MCF 10A (cell line): ENCODE results near the gene ITGB1. TPM values are rescaled to one million over a fixed set of nuclear protein-coding genes. Genes with fewer than 3 reads are reported as not detected.
A peak's percentile ranks its signal among the peaks of the same experiment; 100 is the strongest.

ENCODE experiments used
- BruUV-seq: library from RNA; stranded (reverse); fragments of 400-500 nt; replicated peaks from 2 replicates; lab custom pipeline; 2021; lab: Mats Ljungman, UMichigan
- CTCF ChIA-PET: fragments of 300-600 bp; sonication (Branson Sonifier 250); formaldehyde crosslinking; extraction: SDS; loops from one replicate; lab custom pipeline; 2021; ENCODE audit warnings: antibody characterized with exemption, inconsistent platforms; lab: Yijun Ruan, JAX
- POLR2A ChIA-PET: fragments of 300-600, 350-650 bp; sonication (Branson Sonifier 250); formaldehyde crosslinking; extraction: SDS; loops from one replicate; lab custom pipeline; 2020; ENCODE audit warnings: antibody characterized with exemption, inconsistent platforms; lab: Yijun Ruan, JAX
- DNase-seq: peaks from one replicate; pipeline ENCODE4 v3.0.0-alpha.2; 2018; ENCODE audit not compliant: unreplicated experiment
- H3K27ac Mint-ChIP-seq: one replicate; pipeline ENCODE4 v1.8.0; 2022; ENCODE audit warnings: mild to moderate bottlenecking, low read depth, mixed read lengths; ENCODE audit not compliant: unreplicated experiment
- H3K27me3 Mint-ChIP-seq: one replicate; pipeline ENCODE4 v1.8.0; 2022; ENCODE audit warnings: mixed read lengths; ENCODE audit not compliant: insufficient read depth, unreplicated experiment
- H3K36me3 Mint-ChIP-seq: one replicate; pipeline ENCODE4 v1.8.0; 2022; ENCODE audit warnings: mild to moderate bottlenecking, moderate library complexity, mixed read lengths; ENCODE audit not compliant: insufficient read depth, unreplicated experiment
- H3K4me1 Mint-ChIP-seq: one replicate; pipeline ENCODE4 v1.8.0; 2022; ENCODE audit warnings: mixed read lengths; ENCODE audit not compliant: insufficient read depth, unreplicated experiment
- H3K4me3 Mint-ChIP-seq: one replicate; pipeline ENCODE4 v1.8.0; 2022; ENCODE audit warnings: mild to moderate bottlenecking, moderate library complexity, mixed read lengths; ENCODE audit not compliant: unreplicated experiment
- H3K9me3 Mint-ChIP-seq: one replicate; pipeline ENCODE4 v1.8.0; 2022; ENCODE audit warnings: mixed read lengths; ENCODE audit not compliant: unreplicated experiment
- intact Hi-C: fragments of 100-400 bp; cut with micrococcal nuclease; formaldehyde crosslinking; loops from 2 replicates; pipeline ENCODE4 v1.14.1; 2022
- total RNA-seq: library from RNA; stranded (reverse); gene quantifications from 2 replicates; pipeline ENCODE4 v1.2.3, GENCODE V29; 2022
- TF ChIP-seq, protein P1 (sequence below): fragments of 200-600 bp; IDR thresholded peaks from one replicate; pipeline ENCODE4 v1.8.0; 2022; ENCODE audit warnings: antibody characterized with exemption, mild to moderate bottlenecking; ENCODE audit not compliant: unreplicated experiment

Gene ITGB1
- total RNA-seq, 1 experiment from 2014 or later: 703 TPM

DNA sequence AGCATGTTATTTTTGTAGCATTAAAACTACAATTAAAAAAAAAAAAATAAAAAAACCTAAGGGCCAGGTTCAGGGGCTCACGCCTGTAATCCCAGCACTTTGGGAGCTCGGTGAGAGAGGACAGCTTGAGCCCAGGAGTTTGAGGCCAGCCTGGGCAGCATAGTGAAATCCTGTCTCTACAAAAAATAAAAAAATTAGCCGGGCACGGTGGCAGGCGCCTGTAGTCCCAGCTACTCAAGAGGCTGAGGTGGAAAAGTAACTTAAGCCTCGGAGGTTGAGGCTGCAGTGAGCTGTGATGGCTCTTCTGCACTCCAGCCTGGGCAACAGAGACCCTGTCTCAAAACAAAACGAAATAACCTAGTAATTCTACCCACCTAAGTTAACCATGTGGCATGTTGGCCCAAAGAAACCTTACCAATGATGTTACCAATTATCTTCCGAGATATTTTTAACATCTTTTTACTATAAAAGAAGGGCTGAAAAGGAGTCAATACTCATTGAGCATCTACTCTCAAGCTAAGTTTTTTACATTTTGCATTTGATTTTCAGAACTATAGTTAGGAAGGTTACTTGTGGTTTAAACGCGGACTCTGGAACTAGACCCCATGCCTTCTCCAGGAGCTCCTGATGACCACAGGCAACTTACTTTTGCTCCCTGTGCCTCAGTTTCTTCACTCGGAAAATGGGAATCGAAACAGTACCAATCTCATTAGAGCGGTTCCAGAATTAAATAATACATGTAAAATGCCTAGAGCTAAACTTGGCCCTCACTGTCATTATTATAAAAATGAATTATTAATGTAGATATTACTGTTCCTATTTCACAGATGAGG is 1.4 kb downstream of the ITGB1 start:
- TSS peak; percentile 26 for BruUV-seq
- DNase-seq: no peak
- peaks cover 46% of the 10 kb centered on the region for H3K4me1 Mint-ChIP-seq
- H3K27ac Mint-ChIP-seq: peak overlapping the region; percentile 94
- POLR2A ChIA-PET: interaction anchor here (0.6 to 8.7 kb wide), 19 partner anchors 9 to 620 kb away, joined by 3 to 333 read pairs (median 5); no protein-coding TSS in a partner anchor
- intact Hi-C loops: loop anchor here (5.0 kb wide), 2 partner anchors 159 to 201 kb away; no protein-coding TSS in a partner anchor
- H3K27me3 Mint-ChIP-seq: no peaks in the 10 kb centered on the region
- peak overlapping the region; percentile 75 for H3K4me3 Mint-ChIP-seq
- H3K36me3 Mint-ChIP-seq: peaks cover 19% of the 10 kb centered on the region
- CTCF ChIA-PET: interaction anchor here (1.0 kb wide), 2 partner anchors 50 to 53 kb away, joined by 3 read pairs; no protein-coding TSS in a partner anchor
- TF ChIP-seq, protein P1, sequence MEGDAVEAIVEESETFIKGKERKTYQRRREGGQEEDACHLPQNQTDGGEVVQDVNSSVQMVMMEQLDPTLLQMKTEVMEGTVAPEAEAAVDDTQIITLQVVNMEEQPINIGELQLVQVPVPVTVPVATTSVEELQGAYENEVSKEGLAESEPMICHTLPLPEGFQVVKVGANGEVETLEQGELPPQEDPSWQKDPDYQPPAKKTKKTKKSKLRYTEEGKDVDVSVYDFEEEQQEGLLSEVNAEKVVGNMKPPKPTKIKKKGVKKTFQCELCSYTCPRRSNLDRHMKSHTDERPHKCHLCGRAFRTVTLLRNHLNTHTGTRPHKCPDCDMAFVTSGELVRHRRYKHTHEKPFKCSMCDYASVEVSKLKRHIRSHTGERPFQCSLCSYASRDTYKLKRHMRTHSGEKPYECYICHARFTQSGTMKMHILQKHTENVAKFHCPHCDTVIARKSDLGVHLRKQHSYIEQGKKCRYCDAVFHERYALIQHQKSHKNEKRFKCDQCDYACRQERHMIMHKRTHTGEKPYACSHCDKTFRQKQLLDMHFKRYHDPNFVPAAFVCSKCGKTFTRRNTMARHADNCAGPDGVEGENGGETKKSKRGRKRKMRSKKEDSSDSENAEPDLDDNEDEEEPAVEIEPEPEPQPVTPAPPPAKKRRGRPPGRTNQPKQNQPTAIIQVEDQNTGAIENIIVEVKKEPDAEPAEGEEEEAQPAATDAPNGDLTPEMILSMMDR: no peak
- H3K9me3 Mint-ChIP-seq: no peaks in the 10 kb centered on the region

DNA sequence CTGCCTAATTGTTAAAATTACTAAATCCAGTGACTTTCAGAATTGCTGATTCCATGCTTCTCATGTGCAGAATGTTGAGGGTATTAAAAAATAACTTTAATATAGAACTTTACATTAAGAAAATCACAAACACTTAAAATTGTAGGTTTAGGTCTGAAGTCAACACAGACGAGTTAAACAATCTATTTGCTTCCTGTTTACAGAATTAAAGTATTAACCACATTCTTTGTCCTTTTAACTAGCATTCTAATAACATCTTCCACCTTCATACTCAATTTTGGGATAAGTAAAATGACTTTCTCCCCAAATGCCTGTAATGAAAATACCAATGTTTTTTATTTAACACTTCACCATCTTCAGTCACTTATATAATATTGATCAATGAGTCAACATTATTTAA is 2.2 kb downstream of the ITGB1 start:
- H3K27ac Mint-ChIP-seq: peak overlapping the region; percentile 94
- H3K4me3 Mint-ChIP-seq: peak overlapping the region; percentile 75
- intact Hi-C loops: loop anchor here (5.0 kb wide), 2 partner anchors 158 to 202 kb away; no protein-coding TSS in a partner anchor
- BruUV-seq: no TSS peak
- H3K9me3 Mint-ChIP-seq: no peaks in the 10 kb centered on the region
- ChIA-PET POLR2A (interaction anchor here (0.8 to 8.7 kb wide), 11 partner anchors 8 to 54 kb away, joined by 3 to 333 read pairs (median 9); no protein-coding TSS in a partner anchor), CTCF (interaction anchor here (0.5 to 0.6 kb wide), 4 partner anchors 35 to 1326 kb away, joined by 3 read pairs; no protein-coding TSS in a partner anchor)
- H3K36me3 Mint-ChIP-seq: peaks cover 19% of the 10 kb centered on the region
- TF ChIP-seq, protein P1: no peak
- DNase-seq: no peak
- no peaks in the 10 kb centered on the region for H3K27me3 Mint-ChIP-seq
- H3K4me1 Mint-ChIP-seq: peaks cover 53% of the 10 kb centered on the region

DNA sequence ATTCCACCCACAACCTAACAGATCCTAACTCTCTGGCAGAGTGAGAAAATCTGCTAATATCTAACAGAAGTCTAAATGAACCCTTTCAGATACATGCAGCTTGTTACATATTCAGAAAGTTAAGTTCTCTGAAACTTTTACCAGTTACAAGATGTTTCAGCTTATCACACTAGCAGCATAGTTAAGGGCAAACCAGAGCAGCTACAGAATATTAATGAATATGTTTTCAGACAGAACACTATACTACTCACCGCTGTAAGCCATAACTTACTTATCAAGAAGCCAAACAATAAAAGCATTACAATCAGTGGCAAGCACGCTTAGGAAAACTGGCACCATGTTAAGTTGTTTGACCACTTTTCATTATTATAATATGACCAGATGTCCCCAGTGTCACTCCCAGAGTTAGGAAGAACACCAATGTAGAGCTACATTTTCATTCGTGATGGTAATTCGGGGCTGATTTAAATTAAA is 2.7 kb downstream of the ITGB1 start:
- CTCF ChIA-PET: interaction anchor here (0.5 to 1.0 kb wide), 8 partner anchors 35 to 1422 kb away, joined by 3 to 4 read pairs (median 3); no protein-coding TSS in a partner anchor
- no TSS peak for BruUV-seq
- peaks cover 53% of the 10 kb centered on the region for H3K4me1 Mint-ChIP-seq
- TF ChIP-seq, protein P1: no peak
- intact Hi-C loops: loop anchor here (5.0 kb wide), 2 partner anchors 158 to 202 kb away; no protein-coding TSS in a partner anchor
- H3K4me3 Mint-ChIP-seq: peak overlapping the region; percentile 75
- H3K27me3 Mint-ChIP-seq: no peaks in the 10 kb centered on the region
- POLR2A ChIA-PET: interaction anchor here (0.8 to 8.7 kb wide), 10 partner anchors 17 to 54 kb away, joined by 3 to 333 read pairs (median 10); no protein-coding TSS in a partner anchor
- H3K27ac Mint-ChIP-seq: peak overlapping the region; percentile 94
- peaks cover 19% of the 10 kb centered on the region for H3K36me3 Mint-ChIP-seq
- no peaks in the 10 kb centered on the region for H3K9me3 Mint-ChIP-seq
- DNase-seq: no peak
